Stimulated activated naive CD8-positive, alpha-beta T cell treated with anti-CD3 and anti-CD28 coated beads, Interleukin-15, Interleukin-2, amounts not matched to agents 100 U/mL and 50 U/mL, for 24 hours (primary cell): ENCODE measurements around the gene RPS6KB1.
A peak's percentile ranks its signal among the peaks of the same experiment; 100 is the strongest.
"Not testable (repeated sequence)": the region's sequence is repeated elsewhere in the genome, so short reads cannot be mapped to it uniquely, and the experiment has no call there.

Experiments
- ATAC-seq: fragments of 150-1000 bp; cut with Tn5 transposase; one replicate; pipeline ENCODE4 v1.10.0; 2021
- DNase-seq: peaks from one replicate; pipeline ENCODE4 v3.0.0; 2021

Gene RPS6KB1

GRCh38 chr17:59892924-59893675 lies at the start of gene RPS6KB1, which contains the start of gene TUBD1:
RPS6KB1 (plus strand) TSS chr17:59893121; CDS start chr17:59893185, 64 bp downstream.
TUBD1 (minus strand) TSS chr17:59892943; CDS start chr17:59891002, 1,941 bp downstream.
- ATAC-seq (peak; percentile 97), DNase-seq (peak; percentile 97)

GRCh38 chr17:59844884-59845594 lies 47.9 kb upstream of the RPS6KB1 start:
- no peak for ATAC-seq
- no peak for DNase-seq

- DNase-seq (peak; percentile 36), ATAC-seq (no peak)
Measured at GRCh38 chr17:59845595-59846393, 47.1 kb upstream of the RPS6KB1 start.

GRCh38 chr17:59846394-59847165 lies 46.3 kb upstream of the RPS6KB1 start:
- ATAC-seq, result peak; percentile 36
- no peak for DNase-seq

GRCh38 chr17:59848385-59848668 lies 44.6 kb upstream of the RPS6KB1 start:
- no peak for ATAC-seq
- no peak for DNase-seq

- DNase-seq (peak; percentile 64), ATAC-seq (peak; percentile 33)
Measured at GRCh38 chr17:59848778-59849177, 44.1 kb upstream of the RPS6KB1 start.

GRCh38 chr17:59850311-59850710 lies 42.6 kb upstream of the RPS6KB1 start:
- not testable (repeated sequence) for ATAC-seq, DNase-seq

GRCh38 chr17:59851439-59852375 lies 41.2 kb upstream of the RPS6KB1 start:
- no peak for DNase-seq
- ATAC-seq, result no peak

GRCh38 chr17:59852847-59853167 lies 40.1 kb upstream of the RPS6KB1 start:
- not testable (repeated sequence) for DNase-seq, ATAC-seq

GRCh38 chr17:59853168-59853918 lies 39.6 kb upstream of the RPS6KB1 start:
- peak; percentile 74 for ATAC-seq
- DNase-seq, result peak; percentile 46

- DNase-seq, ATAC-seq: not testable (repeated sequence)
Measured at GRCh38 chr17:59853919-59854729, 38.8 kb upstream of the RPS6KB1 start.

- no peak for DNase-seq
- no peak for ATAC-seq
Measured at GRCh38 chr17:59856859-59857794, 35.8 kb upstream of the RPS6KB1 start.

GRCh38 chr17:59858167-59858816 lies 34.6 kb upstream of the RPS6KB1 start:
- DNase-seq (no peak), ATAC-seq (no peak)

GRCh38 chr17:59858932-59859331 lies 34.0 kb upstream of the RPS6KB1 start:
- DNase-seq, result no peak
- ATAC-seq, result no peak

GRCh38 chr17:59859444-59860025 lies 33.4 kb upstream of the RPS6KB1 start:
- ATAC-seq, result no peak
- DNase-seq, result no peak

- DNase-seq, result no peak
- ATAC-seq, result no peak
Measured at GRCh38 chr17:59863616-59864015, 29.3 kb upstream of the RPS6KB1 start.

GRCh38 chr17:59869941-59870218 lies 23.0 kb upstream of the RPS6KB1 start:
- DNase-seq (no peak), ATAC-seq (no peak)
